HL-60 (cell line): Measurements from ENCODE around the gene PIP5K1C.

Experiments used
- DNase-seq, 2 experiments: peaks; one replicate each; pipeline ENCODE4 v3.0.0-alpha.2; 2010 to 2020; ENCODE audit warnings: low read depth in 1 of 2, low spot score in 1 of 2
- H3K27ac ChIP-seq: fragments of 250-450 bp; sonication (Bioruptor Pico); replicated peaks from 2 replicates; pipeline ENCODE4 v1.5.1; 2020; ENCODE audit warnings: mild to moderate bottlenecking, moderate library complexity
- H3K27me3 ChIP-seq: fragments of 250-450 bp; sonication (Bioruptor Pico); 2 replicates; pipeline ENCODE4 v1.5.1; 2021; ENCODE audit warnings: mild to moderate bottlenecking, moderate library complexity; ENCODE audit not compliant: insufficient read depth, poor library complexity, severe bottlenecking
- H3K4me3 ChIP-seq: replicated peaks from 2 replicates; pipeline ENCODE4 v1.5.1; 2011; ENCODE audit warnings: mild to moderate bottlenecking, control low read depth, low read length; ENCODE audit not compliant: insufficient read depth
- GABPA ChIP-seq: IDR thresholded peaks from 2 replicates; pipeline ENCODE4 v1.6.1; 2012; ENCODE audit warnings: low read depth
- POLR2AphosphoS5 ChIP-seq: IDR thresholded peaks from 2 replicates; pipeline ENCODE4 v1.6.1; 2012; ENCODE audit warnings: low read depth
- SPI1 ChIP-seq: IDR thresholded peaks from 2 replicates; pipeline ENCODE4 v1.6.1; 2012; ENCODE audit warnings: low read depth, mild to moderate bottlenecking, borderline replicate concordance
- TF ChIP-seq, protein P1 (sequence below): IDR thresholded peaks from one replicate; pipeline ENCODE4 v1.5.1; 2011; ENCODE audit warnings: low read length, control low read depth, inconsistent platforms; ENCODE audit not compliant: insufficient read depth
- TF ChIP-seq, protein P2 (sequence below): IDR thresholded peaks from 2 replicates; pipeline ENCODE4 v1.6.1; 2012; ENCODE audit warnings: low read depth; ENCODE audit not compliant: insufficient replicate concordance

PIP5K1C gene

DNA sequence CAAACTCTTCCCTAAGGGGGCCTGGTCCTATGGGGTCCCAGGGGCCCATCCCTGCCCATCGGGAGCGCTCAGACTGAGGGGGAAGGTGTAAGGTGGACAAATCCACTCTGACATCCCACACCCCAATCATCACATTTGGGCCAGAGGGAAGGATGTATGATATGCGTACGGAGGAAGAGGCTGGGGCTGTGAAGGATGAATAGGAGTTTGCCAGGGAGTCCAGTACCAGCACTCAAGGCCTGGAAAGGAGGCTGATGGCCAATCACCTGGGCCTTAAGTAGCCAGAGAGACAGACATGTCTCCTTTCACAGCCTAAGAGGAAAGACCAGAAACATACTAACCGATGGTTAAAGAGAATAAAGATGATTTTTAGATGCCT, 22.8 kb upstream of the PIP5K1C start:
- DNase-seq = no peak
- TF ChIP-seq POLR2AphosphoS5 = no peak
- TF ChIP-seq, protein P1, sequence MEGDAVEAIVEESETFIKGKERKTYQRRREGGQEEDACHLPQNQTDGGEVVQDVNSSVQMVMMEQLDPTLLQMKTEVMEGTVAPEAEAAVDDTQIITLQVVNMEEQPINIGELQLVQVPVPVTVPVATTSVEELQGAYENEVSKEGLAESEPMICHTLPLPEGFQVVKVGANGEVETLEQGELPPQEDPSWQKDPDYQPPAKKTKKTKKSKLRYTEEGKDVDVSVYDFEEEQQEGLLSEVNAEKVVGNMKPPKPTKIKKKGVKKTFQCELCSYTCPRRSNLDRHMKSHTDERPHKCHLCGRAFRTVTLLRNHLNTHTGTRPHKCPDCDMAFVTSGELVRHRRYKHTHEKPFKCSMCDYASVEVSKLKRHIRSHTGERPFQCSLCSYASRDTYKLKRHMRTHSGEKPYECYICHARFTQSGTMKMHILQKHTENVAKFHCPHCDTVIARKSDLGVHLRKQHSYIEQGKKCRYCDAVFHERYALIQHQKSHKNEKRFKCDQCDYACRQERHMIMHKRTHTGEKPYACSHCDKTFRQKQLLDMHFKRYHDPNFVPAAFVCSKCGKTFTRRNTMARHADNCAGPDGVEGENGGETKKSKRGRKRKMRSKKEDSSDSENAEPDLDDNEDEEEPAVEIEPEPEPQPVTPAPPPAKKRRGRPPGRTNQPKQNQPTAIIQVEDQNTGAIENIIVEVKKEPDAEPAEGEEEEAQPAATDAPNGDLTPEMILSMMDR = no peak
- TF ChIP-seq, protein P2, sequence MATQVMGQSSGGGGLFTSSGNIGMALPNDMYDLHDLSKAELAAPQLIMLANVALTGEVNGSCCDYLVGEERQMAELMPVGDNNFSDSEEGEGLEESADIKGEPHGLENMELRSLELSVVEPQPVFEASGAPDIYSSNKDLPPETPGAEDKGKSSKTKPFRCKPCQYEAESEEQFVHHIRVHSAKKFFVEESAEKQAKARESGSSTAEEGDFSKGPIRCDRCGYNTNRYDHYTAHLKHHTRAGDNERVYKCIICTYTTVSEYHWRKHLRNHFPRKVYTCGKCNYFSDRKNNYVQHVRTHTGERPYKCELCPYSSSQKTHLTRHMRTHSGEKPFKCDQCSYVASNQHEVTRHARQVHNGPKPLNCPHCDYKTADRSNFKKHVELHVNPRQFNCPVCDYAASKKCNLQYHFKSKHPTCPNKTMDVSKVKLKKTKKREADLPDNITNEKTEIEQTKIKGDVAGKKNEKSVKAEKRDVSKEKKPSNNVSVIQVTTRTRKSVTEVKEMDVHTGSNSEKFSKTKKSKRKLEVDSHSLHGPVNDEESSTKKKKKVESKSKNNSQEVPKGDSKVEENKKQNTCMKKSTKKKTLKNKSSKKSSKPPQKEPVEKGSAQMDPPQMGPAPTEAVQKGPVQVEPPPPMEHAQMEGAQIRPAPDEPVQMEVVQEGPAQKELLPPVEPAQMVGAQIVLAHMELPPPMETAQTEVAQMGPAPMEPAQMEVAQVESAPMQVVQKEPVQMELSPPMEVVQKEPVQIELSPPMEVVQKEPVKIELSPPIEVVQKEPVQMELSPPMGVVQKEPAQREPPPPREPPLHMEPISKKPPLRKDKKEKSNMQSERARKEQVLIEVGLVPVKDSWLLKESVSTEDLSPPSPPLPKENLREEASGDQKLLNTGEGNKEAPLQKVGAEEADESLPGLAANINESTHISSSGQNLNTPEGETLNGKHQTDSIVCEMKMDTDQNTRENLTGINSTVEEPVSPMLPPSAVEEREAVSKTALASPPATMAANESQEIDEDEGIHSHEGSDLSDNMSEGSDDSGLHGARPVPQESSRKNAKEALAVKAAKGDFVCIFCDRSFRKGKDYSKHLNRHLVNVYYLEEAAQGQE = no peak
- no peak for TF ChIP-seq GABPA
- TF ChIP-seq SPI1 = no peak
- H3K4me3 ChIP-seq = no peak overlapping the region

DNA sequence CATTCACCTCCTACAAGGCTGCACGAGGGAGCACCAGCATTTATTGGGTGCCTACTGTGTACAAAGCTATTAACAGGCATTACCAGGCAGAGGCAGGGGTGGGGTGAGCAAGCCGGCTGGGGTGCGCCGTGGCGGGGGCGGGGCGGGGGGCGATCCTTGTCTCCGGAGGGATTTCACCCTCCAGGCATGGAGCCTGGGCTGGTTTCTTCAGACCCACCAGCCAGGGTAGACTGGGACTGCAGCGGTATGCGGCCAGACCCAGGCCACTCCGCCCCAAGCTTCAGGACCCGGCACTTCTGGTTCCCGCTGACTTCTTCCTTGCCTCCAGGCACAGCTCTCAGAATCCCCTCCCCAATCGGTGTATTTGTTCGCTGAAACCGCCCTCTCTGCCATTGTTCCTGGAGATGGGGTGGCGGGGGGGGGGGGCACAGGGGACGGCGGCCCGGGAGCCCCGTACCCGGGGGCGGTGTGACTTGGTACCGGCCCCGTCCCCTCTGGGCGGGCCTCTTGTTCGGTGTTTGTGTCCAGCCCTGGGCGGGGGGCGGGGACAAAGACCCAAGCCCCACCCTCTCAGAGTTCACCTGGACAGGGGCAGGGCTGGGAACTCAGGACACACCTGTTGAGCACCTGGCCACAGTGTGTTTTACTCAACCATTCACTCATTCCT, 22.3 kb upstream of the PIP5K1C start:
- Histone ChIP-seq H3K27ac (no peak overlapping the region), H3K4me3 (no peak overlapping the region), H3K27me3 (peaks cover 35% of the 10 kb centered on the region)
- TF ChIP-seq SPI1 = no peak
- TF ChIP-seq, protein P1 = no peak
- TF ChIP-seq GABPA = no peak
- TF ChIP-seq POLR2AphosphoS5 = no peak
- TF ChIP-seq, protein P2 = no peak
- no peak for DNase-seq

More for the DNA sequence above, 22.8 kb upstream of the PIP5K1C start:
- peaks cover 35% of the 10 kb centered on the region for H3K27me3 ChIP-seq
- no peak overlapping the region for H3K27ac ChIP-seq

DNA sequence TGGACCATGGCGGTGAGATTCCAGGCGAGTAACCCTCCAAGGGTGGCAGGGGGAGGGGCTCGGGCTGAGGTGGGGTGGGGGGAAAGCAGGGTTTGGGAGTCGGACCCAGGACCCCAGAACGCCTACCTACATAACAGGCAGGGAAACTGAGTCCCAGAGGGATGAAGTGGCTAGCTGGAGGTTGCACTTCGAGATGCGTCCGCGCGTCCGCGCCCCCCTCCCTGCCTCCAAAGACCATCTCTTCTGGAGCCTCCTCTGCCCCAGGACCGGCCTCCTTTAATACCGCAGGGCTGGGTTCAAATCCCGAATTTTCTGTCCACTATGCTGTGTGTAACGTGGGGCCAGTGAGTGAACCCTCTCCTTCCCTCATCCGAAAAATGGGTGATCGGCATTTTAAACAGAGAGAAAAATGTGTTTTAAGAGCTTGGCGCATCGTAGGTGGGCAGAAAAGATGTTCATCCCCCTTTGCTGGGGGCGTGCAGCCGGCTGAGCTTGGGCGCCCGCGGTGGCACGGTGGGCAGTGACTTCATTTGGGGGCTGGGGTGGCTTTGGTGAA, 21.7 kb upstream of the PIP5K1C start:
- Histone ChIP-seq H3K27me3 (peaks cover 35% of the 10 kb centered on the region), H3K4me3 (no peak overlapping the region), H3K27ac (no peak overlapping the region)
- TF ChIP-seq, protein P1 = no peak
- TF ChIP-seq, protein P2 = no peak
- TF ChIP-seq GABPA (no peak), POLR2AphosphoS5 (no peak), SPI1 (no peak)
- DNase-seq = no peak
